GM18519 (cell line): ENCODE data around the gene LZTR1.
"Not testable (repeated sequence)": the region's sequence is repeated elsewhere in the genome, so short reads cannot be mapped to it uniquely, and the experiment has no call there.

ENCODE experiments used
- ATAC-seq: cut with Tn5 transposase; IDR thresholded peaks from one replicate; pipeline ENCODE4 v1.9.1; 2021; ENCODE audit warnings: mild to moderate bottlenecking, moderate library complexity; ENCODE audit not compliant: unreplicated experiment, low FRiP score

Gene LZTR1

GRCh38 chr22:20981787-20982562, at the start of gene LZTR1:
TSS of gene LZTR1 (plus strand) at chr22:20982297. CDS start at chr22:20982372, 75 bp downstream.
- ATAC-seq: peak; percentile 73

- no peak for ATAC-seq
Measured at GRCh38 chr22:20933910-20934309, 48.2 kb upstream of the LZTR1 start.

- not testable (repeated sequence) for ATAC-seq
Measured at GRCh38 chr22:20935049-20935448, 47.0 kb upstream of the LZTR1 start.

- not testable (repeated sequence) for ATAC-seq
Measured at GRCh38 chr22:20935780-20936539, 46.1 kb upstream of the LZTR1 start.

GRCh38 chr22:20937031-20937793, 44.9 kb upstream of the LZTR1 start:
- no peak for ATAC-seq

- no peak for ATAC-seq
Measured at GRCh38 chr22:20937794-20938671, 44.1 kb upstream of the LZTR1 start.

- not testable (repeated sequence) for ATAC-seq
Measured at GRCh38 chr22:20939457-20940185, 42.5 kb upstream of the LZTR1 start.

GRCh38 chr22:20940186-20940651, 41.9 kb upstream of the LZTR1 start:
- no peak for ATAC-seq

- ATAC-seq: no peak
Measured at GRCh38 chr22:20940904-20941385, 41.2 kb upstream of the LZTR1 start.

GRCh38 chr22:20942203-20942902, 39.7 kb upstream of the LZTR1 start:
- not testable (repeated sequence) for ATAC-seq

- no peak for ATAC-seq
Measured at GRCh38 chr22:20943104-20943933, 38.8 kb upstream of the LZTR1 start.

GRCh38 chr22:20944042-20944441, 38.1 kb upstream of the LZTR1 start:
- ATAC-seq: no peak

- ATAC-seq: no peak
Measured at GRCh38 chr22:20945578-20945934, 36.5 kb upstream of the LZTR1 start.

GRCh38 chr22:20946080-20946986, 35.8 kb upstream of the LZTR1 start:
- no peak for ATAC-seq

- ATAC-seq: no peak
Measured at GRCh38 chr22:20946991-20947390, 35.1 kb upstream of the LZTR1 start.

GRCh38 chr22:20948450-20948849, 33.6 kb upstream of the LZTR1 start:
- no peak for ATAC-seq

- no peak for ATAC-seq
Measured at GRCh38 chr22:20948989-20949388, 33.1 kb upstream of the LZTR1 start.
